Urothelium cell line (cell line): ENCODE data around the gene TKT.

Experiments used
- DNase-seq: peaks from one replicate; pipeline ENCODE4 v3.0.0; 2011; ENCODE audit warnings: low spot score, mixed read lengths
- FAIRE-seq: peaks from 2 replicates; lab custom pipeline; 2011; peaks lifted over from hg19 to GRCh38; lab: Jason Lieb, UNC

TKT gene

DNA sequence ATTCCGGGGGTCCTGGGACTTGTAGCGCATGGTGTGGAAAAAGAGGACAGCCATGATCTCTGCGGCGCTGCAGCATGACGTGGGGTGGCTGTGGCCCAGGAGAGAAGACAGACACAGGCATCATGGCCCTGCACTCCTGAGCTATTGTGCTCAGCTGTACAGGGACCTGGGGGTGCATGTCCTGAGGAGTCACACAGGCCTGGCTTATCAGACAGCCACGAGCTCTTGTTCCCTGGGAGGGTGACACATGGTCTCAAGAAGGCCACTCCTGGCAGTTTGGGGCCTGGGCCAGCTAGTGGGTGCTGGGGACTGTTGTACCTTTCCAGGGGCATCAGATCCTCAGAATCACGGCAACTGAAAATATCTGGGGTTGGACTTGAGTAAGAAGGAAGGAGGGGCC, 13.7 kb downstream of the TKT start:
- no peak for DNase-seq
- FAIRE-seq = no peak

DNA sequence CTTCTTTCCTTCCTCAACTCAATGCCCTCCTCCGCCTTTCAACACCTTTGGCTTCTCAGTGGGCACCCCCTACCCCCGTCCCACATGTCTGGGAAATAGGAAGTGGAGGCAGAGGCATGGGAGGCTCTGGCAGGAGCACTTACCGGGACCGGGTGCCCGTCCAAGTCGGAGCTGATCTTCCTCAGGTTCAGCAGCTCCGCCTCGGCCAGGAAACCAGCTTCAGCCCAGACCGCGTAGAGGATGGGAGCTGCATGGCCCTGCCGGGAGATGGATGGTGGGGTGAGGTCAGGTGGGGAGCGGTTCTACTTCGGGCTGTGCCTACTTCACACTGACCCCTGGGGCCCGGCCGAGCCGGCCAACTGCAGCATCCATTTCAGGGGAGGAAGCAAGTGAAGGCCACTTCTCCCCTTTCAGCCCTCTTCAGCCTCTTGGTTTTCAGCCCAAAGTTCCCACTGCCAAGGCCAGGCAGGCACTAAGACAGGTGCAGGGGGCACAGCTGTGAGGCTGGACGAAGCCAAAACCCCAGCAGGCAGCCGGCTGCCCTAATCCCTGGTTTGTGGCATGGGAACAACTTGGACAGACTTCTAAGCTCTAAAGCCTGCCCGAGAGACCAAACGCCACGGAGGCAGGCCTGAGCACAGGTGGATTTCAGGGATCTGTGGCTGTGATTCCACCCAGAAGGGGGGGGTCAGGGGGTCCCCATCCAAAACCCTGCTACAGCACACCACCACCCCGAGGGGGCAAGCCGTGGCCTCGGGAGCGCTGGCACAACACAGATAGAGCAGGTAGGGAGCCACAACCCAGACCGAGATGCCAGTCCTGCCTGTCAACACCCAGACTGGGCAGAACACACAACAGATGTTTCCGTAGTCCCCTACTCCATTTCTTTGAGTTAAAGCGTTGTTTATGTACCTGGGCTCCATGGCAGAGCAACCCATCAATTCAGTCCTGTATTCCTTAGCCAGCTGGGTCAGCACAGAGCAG, 14.5 kb downstream of the TKT start:
- FAIRE-seq = no peak
- DNase-seq = no peak

DNA sequence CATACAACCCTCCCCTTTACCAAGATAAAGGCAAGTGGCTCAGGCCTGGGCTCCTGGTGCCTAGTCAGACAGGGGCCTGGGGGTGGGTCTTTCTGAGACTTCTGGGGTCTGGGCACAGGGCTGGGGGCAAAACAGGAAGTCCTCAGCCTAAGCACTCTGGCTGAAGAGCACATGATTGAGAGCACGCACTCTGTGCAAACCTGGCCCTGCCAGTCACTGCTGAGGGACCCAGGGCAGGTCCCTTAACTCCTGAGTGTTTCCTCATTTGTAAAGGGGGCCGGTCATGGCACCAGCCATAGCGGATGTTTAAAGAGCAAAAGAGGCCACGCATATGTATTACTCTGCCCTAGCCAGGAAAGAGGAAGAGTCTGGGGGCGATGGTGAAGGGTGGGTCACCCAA, 16.0 kb downstream of the TKT start:
- DNase-seq = no peak
- no peak for FAIRE-seq

DNA sequence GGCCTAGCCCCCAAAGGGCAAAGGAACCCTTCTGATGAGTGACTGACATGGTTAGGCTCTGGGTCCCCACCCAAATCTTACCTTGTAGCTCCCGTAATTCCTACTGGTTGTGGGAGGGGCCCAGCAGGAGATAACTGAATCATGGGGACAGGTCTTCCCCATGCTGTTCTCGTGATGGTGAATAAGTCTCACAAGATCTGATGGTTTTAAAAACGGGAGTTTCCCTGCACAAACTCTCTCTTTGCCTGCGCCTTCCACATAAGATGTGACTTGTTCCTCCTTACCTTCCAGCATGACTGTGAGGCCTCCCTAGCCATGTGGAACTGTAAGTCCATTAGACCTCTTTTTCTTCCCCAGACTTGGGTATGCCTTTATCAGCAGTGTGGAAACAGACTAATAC, 16.9 kb downstream of the TKT start:
- FAIRE-seq (no peak), DNase-seq (no peak)

DNA sequence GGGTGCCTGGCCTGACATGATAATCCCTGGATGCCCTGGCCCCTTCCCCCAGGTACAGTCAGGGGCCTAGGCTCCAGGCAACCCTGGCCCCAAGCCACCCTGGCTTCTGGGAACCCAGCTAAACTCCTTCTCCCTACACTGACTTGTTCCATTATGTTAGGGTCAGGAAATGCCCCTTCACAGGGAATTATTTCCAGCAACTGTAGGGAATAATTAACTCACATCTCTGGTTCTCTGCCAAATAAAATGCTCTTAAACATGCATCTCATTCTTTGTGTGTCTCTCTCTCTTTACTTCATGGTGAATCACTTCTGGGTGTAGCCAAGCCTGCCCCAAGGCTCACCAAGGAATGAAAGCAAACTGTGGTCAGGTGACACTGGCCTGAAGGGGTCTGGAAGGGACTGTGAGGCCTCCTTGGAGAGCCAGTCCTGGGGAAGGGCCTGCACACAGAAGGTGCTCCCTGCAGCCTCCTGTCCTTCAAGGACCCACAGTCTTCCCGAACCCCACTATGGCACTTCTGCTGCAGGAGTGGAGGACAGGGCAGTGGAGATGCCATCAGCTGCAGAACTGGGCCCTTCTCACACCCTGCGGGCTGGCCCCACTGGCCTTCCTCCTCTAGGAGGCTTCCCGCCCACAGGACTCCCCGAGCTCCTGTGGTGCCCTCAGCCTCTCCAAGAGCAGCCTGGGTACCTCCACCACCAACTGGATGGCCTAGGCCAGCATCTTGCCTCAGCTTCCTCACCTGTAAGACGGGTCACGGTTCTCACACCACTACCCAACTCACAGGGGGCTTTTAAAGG, 17.6 kb downstream of the TKT start:
- DNase-seq (peak; percentile 33), FAIRE-seq (peak; percentile 20)

DNA sequence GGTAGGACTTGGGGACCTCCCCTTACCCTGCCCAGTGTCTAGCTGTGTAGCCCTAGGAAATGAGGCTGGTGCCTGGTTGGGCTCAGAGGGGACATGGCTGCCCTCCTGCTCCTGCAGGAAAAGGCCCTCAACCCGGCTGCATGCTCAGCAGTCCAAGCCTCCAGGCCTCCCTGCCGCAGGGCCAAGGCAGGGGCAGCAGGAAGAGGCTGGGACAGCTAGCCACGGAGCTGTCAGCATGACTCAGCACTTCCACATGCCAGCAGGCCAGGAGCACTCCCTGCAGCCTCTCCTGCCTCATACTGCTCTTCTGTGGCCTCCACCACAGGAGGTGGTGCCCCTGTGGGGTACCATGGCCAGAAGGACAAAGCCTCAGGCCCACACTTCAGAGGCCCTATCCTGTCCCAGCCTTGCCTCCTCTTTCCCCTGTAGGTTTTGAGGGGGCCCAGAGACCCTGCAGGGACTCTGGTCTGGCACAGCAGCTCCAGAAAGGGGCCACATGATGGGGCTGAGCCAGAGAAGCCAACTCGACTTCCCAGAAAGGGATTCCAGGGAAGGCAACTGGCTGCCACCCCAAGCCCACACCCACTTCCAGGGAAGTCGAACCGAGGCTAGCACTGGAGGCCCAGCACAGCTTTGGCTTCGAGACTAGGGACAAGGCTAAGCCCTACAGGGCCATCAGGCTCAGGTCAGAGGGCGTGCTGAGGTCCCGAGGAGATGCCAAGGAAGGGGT, 19.5 kb downstream of the TKT start:
- DNase-seq (peak; percentile 87), FAIRE-seq (peak; percentile 91)

DNA sequence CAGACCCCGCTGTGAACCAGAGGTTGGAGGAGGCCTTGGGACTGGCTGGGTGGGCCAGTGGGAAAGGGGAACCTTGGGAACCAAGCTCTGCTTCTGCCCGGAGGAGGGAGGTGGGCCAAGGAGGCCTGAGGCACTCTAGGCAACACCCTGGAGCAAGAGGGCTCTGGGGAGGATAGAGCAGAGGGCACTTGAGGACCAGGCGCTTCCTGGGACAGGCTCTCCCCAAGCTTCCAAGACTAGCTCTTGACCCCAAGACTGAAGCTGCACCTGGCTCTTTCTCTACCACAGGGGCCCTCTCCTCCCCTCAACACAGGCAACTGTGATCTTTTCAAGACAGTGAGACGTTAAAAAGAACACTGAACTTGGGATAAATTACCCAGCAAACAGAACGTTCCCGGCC, 20.3 kb downstream of the TKT start:
- FAIRE-seq (no peak), DNase-seq (no peak)

DNA sequence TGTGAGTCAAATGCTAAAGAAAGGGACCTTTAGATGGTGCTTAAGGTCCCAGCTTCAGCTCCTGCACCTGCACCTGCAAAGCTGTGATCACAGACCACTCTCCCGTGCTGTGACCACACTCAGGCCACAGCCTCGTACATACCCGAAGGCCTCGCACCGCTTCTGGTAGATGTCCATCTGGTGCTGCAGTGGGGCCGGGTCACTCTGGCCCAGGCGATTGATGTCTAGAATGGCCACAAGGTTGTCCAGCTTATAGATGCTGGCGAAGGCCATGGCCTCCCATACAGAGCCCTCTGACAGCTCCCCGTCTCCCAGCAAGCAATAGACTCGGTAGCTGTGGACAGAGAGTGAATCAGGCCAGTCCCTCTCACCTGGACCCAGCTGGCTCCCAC, 21.0 kb downstream of the TKT start:
- no peak for DNase-seq
- FAIRE-seq = no peak

DNA sequence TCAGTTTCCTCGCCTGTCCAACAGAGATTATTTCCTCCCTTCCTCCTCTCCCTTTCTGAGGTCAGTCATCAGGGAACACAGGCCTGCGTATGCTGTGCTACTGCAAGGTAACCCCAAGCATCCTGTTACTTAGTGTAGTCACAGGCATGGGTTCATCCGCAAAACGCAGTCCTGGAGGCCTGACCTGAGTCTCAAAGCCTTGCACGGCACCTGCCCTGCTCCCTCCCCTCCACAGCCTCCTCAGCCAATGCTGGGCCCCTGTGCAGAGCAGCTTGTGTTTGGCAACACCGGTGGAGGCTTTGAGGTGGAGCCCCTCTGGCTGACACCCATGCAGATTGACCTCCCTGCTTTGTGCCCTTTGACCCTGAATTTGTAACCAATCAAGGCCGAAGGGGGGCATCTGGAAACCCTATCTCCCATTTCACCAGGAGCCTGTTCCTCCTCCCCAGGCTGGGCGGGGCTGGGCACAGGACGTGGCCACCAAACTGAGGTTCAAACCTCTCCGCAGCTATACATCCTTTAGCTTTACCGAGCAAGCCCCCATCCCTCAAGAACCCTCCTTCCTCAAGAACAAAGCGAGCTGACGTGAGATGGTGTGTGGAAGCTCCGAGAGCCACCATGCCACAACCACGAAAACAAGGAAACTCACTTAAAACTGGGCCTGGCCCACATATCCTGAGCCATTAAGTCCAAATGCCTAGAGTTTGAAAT, 21.5 kb downstream of the TKT start:
- no peak for FAIRE-seq

DNA sequence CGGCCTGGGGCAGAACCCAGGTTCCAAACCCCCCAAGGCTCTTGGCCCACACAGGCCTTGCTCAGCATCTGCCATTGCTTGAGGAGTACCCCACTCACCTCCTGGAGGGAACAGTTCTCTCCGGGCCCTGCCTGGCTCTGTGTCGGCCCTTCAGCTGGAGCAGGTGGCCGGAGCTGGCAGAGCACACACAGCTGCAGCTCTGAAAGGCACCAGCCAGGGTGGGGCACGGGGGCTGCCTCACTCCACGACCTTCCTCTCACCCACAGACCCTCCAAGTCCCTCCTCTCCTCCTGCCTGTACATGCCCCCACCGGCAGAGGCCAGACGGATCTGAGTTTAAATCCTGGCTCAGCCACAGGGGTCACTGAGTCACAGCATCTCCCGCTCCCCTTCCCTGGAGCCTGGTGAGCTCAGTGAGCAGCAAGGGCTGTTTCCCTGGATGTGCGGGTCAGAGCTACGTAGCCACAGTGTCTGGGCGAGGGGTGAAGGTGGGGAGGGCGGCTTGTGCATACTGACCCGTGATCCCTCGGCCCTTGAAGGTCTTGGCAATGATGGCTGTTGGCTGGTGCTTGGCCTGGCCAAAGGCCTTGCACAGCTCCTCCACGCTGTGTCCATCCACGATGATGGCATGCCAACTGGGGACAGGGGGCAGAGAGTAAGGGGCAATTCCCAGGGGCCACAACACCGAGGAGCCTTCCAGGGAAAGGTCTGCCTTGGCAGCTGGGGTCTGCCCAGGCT, 23.0 kb downstream of the TKT start:
- DNase-seq (no peak), FAIRE-seq (peak; percentile 58)

More for the DNA sequence above, 21.5 kb downstream of the TKT start:
- DNase-seq = no peak

DNA sequence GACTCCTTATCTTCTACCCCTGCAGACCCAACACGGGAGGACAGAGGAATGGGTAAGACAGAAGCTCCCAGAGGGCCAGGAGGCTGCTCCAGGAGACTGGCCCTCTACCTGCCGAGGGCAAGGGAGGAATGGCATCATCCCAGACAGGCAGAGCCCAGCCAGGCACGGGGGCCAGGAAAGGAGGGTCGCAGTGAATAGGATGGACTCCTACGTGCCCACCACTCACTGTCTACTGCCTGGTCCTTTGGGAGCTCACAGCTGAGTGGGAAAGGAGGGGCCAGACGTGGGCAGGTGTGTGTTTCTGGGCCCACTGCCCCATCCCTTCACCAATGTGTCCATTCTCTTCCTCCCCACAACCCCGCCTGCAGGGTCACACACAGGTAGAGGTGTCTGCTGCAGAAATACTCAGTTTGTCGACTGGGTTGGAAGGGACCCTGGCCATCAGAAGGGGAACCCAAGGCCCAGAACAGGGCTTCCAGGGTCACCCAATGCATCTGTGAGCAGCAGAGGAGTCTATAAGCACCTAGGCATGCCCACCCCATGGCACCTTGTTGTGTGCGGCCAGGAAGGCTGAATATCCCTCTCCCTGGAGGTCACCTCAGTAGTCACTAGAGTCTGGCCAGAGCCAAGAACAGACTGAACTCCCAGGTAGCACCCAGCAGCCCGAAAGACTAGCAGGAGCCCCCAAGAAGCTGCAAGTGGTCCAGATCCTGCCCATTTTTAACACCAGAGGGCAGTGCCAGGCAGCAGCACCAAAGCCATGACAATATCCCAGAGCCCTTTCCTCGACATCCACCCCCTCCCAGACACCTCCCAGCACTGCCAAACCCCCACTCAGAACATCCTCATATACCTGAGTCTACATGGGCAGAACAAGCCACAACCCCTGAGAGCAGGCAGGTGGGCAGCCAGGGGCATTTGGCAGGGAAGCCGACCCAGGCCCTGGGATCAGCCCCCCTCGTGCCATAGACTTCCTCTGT, 24.0 kb downstream of the TKT start:
- DNase-seq (no peak), FAIRE-seq (no peak)

DNA sequence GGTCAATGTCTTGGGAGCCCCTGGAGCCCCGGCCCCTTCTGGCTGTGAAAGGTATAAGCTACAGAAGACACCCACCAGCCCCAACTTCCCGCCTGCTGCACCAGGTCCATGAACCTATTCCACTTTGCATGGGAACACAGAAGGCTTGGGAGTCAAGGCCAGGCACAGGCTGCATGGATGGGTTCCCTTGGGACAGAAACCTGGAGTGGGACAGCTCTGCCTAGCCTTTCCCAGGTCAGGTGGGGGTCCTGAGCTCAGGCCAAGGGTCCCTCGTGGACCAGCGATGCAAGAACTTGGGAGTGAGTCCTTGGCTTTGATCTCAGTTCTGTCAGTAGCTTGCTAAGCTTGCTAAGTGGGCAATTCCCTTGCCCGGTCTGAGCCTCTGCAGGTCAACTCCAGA, 25.0 kb downstream of the TKT start:
- DNase-seq = no peak
- no peak for FAIRE-seq

DNA sequence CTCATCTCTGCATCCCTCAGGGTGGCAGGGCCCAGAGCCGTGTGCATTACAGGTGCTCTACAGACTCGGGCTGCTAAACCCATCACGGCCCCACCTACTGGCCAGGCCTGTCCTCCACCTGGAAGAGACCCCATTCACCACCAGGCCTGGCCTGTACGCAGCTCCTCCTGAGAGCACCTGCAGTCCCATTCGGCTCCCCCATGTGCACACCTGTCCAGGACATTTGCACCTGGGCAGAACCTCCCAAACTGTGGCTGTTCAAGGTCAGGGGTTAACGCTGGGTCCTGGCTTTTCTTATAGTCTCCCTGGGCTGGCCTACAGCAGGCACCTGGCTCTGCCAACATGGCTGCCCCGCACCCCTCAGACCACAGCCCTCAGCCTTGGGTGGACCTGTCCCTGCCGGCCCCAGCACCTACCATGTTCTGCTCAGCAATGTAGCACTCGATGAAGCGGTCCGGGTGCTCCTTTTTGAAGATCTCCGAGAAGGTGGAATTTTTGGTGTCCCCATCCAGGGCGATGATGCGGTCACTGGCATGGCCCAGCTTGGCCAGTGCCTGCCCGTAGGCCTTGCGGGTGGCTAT, 25.7 kb downstream of the TKT start:
- FAIRE-seq (no peak), DNase-seq (no peak)

DNA sequence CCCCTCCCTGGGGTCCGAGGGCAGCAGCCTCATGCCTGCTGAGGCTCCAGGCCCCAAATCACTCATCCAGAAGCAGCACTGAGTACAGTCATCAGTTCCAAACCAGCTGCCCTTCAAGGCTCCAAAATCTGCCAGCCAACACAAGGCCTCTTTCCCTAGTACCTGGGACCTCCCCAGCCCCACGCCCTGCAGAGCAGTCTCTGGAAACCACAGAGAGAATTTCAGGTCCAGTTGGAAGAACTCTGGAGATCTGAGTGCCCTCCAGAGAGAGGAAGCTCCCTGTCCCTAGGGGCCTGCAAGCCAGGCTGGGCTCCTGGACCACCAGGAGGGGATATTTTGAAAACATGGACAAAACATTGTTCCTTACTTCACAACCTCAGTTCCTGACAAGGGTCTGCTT, 26.2 kb downstream of the TKT start:
- FAIRE-seq (no peak), DNase-seq (no peak)

DNA sequence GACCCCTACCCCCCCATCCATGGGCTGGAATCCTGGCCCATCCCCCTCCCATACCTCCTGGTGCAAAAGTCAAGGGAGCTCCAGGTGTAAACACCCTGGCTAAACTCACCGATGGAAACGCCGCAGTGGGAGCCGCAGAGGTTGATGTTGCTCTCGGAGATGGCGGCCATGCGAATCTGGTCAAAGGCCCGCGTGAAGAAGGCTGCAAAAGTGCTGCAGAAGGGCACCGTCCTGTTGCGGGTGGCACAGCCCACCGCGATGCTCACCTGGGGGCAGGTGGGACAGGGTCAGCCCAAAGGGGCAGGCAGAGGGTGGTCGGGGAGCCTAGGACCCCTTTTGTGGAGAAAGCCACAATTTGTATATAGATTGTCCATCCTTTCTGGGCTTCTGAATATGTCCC, 26.7 kb downstream of the TKT start:
- FAIRE-seq (no peak), DNase-seq (no peak)

DNA sequence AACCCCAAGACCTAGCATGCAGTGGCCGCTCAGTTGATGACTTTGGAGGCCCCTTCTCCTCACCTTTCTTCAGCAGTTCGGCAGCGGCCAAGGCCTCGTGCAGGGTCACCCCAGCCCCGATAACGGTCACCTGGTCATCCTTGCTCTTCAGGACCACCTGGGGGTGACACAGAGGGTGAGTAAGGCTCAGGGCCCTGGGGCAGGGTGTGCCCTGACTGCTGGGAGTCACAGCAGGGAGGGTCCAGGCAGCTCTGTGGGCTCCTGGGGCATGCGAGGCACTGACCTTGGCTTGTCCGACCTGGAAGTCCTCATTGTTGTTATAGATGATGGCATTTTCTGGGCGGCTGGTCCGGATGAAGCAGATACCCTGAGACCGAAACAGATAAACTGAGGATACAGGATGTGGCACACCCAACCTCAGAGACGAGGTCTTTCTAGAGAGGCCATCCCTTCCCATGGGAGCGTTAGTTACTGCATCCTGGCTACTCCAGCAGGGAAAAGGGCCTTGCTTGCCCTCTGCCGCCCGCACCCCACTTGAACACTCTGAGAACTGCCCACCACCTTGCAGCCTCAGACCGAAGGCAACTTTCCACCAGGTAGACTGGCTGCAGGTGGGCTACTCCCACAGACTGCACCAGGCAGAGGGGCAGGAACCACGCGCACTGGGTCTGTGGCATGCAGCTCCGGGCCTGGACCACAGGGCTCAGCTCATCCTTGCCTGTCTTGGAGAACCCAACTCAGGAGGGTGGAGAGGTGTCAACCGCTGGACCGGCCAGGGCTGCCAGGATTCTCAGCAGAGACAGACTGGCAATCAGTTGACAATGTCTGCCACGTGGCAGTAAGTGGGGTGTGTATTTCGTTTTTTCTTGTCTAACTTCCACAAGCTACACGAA, 27.6 kb downstream of the TKT start:
- DNase-seq = no peak
- FAIRE-seq = no peak

DNA sequence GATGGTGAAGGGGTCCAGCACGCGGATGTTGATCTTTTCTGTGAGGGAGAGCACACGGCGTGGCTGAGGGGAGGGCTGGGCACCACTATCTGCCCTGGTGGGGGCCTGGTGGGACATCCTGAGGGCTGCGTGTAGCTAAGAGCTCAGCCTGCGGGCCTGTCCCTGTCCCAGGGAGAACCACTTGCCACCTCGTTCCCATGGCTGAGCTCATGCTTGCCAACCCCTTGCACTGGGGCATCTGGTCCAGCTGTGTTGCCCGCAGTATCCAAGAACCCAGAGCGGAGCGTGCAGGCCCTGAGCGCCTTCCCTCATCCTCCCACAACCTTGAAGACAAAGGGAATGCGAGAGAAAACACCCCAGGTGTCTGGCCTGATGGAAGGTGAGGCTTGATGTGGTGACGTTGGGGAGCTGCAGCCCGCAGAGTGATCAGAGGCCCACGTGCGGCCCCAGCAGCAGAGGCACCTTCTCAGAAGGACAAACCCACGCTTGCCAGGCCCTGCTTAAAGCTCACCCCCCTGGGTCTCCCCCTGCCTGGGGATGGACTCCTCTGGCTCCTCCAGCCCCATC, 28.9 kb downstream of the TKT start:
- no peak for FAIRE-seq
- no peak for DNase-seq
